Stimulated activated CD8-positive, alpha-beta memory T cell treated with anti-CD3 and anti-CD28 coated beads, Interleukin-4, amount 100 ng/mL, for 24 hours (primary cell): Measurements from ENCODE around the gene ELOVL2.
A peak's percentile ranks its signal among the peaks of the same experiment; 100 is the strongest.

Experiments
- DNase-seq: peaks from one replicate; pipeline ENCODE4 v3.0.0-alpha.2; 2020; ENCODE audit warnings: low read depth

ELOVL2 gene

GRCh38 chr6:10977231-10977968 is 66.7 kb downstream of the ELOVL2 start:
- DNase-seq, result no peak

GRCh38 chr6:10976571-10976970 is 67.5 kb downstream of the ELOVL2 start:
- DNase-seq, result no peak

GRCh38 chr6:10972196-10972595 is 71.9 kb downstream of the ELOVL2 start:
- no peak for DNase-seq

GRCh38 chr6:10970731-10971130 is 73.4 kb downstream of the ELOVL2 start:
- no peak for DNase-seq

GRCh38 chr6:10968776-10969175 is 75.3 kb downstream of the ELOVL2 start:
- no peak for DNase-seq

- no peak for DNase-seq
Observed at GRCh38 chr6:10964684-10965083, 79.4 kb downstream of the ELOVL2 start.

GRCh38 chr6:10963113-10963512 is 81.0 kb downstream of the ELOVL2 start:
- no peak for DNase-seq

- no peak for DNase-seq
Observed at GRCh38 chr6:10962673-10963072, 81.4 kb downstream of the ELOVL2 start.

- no peak for DNase-seq
Observed at GRCh38 chr6:10961837-10962236, 82.3 kb downstream of the ELOVL2 start.

GRCh38 chr6:10960171-10960570 is 83.9 kb downstream of the ELOVL2 start:
- DNase-seq, result no peak

GRCh38 chr6:10957414-10957886 is 86.7 kb downstream of the ELOVL2 start:
- no peak for DNase-seq

GRCh38 chr6:10956776-10957175 is 87.3 kb downstream of the ELOVL2 start:
- DNase-seq, result no peak

GRCh38 chr6:10954590-10955010 is 89.5 kb downstream of the ELOVL2 start:
- DNase-seq, result peak; percentile 48

GRCh38 chr6:10951675-10952282 is 92.3 kb downstream of the ELOVL2 start:
- no peak for DNase-seq

GRCh38 chr6:10949579-10950490 is 94.3 kb downstream of the ELOVL2 start:
- DNase-seq, result no peak

GRCh38 chr6:10947966-10948365 is 96.1 kb downstream of the ELOVL2 start:
- DNase-seq, result no peak

- no peak for DNase-seq
Observed at GRCh38 chr6:10945845-10946244, 98.3 kb downstream of the ELOVL2 start.

- DNase-seq, result no peak
Observed at GRCh38 chr6:10939840-10940239, 104.3 kb downstream of the ELOVL2 start.

GRCh38 chr6:10933126-10933525 is 111.0 kb downstream of the ELOVL2 start:
- DNase-seq, result no peak
